GM12878 (cell line): ENCODE measurements around the gene FFAR1.

Experiments
- EP300 ChIP-seq, 2 experiments: fragments of 150-350 bp in 1 of 2; IDR thresholded peaks; 2 replicates each; pipeline ENCODE4 v1.6.1; 2011 to 2012; ENCODE audit warnings: low read depth in 2 of 2, low read length in 2 of 2, borderline replicate concordance in 1 of 2, improper control_type of control experiment in 1 of 2, inconsistent platforms in 1 of 2; ENCODE audit not compliant: control insufficient read depth in 1 of 2
- MEF2A ChIP-seq: IDR thresholded peaks from 2 replicates; pipeline ENCODE4 v1.6.1; 2011; ENCODE audit warnings: low read depth, mild to moderate bottlenecking, low read length, moderate library complexity; ENCODE audit not compliant: insufficient read depth
- SP1 ChIP-seq: IDR thresholded peaks from one replicate; pipeline ENCODE4 v1.6.1; 2011; ENCODE audit warnings: low read depth, low read length
- TAF1 ChIP-seq: IDR thresholded peaks from 2 replicates; pipeline ENCODE4 v1.6.1; 2011; ENCODE audit warnings: mild to moderate bottlenecking, low read depth, low read length, borderline replicate concordance
- TCF12 ChIP-seq: IDR thresholded peaks from 2 replicates; pipeline ENCODE4 v1.6.1; 2011; ENCODE audit warnings: low read depth, mild to moderate bottlenecking, low read length
- TF ChIP-seq, protein P1 (sequence below), 3 experiments: IDR thresholded peaks in 2 of 3; conservative IDR thresholded peaks in 1 of 3; 2 replicates each; pipeline ENCODE4 v1.5.1; 2011; ENCODE audit warnings: low read depth in 3 of 3, low read length in 3 of 3, mild to moderate bottlenecking in 3 of 3, control low read depth in 2 of 3, moderate library complexity in 2 of 3, inconsistent platforms in 1 of 3, mixed read lengths in 1 of 3; ENCODE audit not compliant: control insufficient read depth in 2 of 3, insufficient read depth in 1 of 3; ENCODE audit errors: extremely low read depth in 1 of 3
- TF ChIP-seq, protein P2 (sequence below): IDR thresholded peaks from 2 replicates; pipeline ENCODE4 v1.6.1; 2012; ENCODE audit warnings: low read length, inconsistent platforms
- TF ChIP-seq, protein P3 (sequence below): fragments of 450-650 bp; IDR thresholded peaks from 2 replicates; pipeline ENCODE4 v1.6.1; 2017; ENCODE audit warnings: low read depth, mild to moderate bottlenecking, moderate library complexity

DNA sequence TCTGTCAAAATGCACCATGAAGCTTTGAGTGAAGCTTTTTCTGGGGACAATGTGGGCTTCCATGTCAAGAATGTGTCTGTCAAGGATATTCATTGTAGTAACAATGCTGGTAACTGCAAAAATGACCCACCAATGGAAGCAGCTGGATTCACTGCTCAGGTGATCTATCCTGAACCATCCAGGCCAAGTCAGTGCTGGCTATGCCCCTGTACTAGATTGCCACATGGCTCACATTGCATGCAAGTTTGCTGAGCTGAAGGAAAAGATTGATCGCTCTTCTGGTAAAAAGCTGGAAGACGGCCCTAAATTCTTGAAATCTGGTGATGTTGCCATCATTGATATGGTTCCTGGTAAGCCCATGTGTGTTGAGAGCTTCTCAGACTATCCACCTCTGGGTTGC, 35.8 kb downstream of the FFAR1 start:
- TF ChIP-seq EP300 (IDR thresholded peaks at IDR 0.05; ENCODE audit: borderline replicate concordance in 1 of 2, control insufficient read depth in 1 of 2, low read depth in 2 of 2, low read length in 2 of 2) = no peak
- TF ChIP-seq, protein P1, sequence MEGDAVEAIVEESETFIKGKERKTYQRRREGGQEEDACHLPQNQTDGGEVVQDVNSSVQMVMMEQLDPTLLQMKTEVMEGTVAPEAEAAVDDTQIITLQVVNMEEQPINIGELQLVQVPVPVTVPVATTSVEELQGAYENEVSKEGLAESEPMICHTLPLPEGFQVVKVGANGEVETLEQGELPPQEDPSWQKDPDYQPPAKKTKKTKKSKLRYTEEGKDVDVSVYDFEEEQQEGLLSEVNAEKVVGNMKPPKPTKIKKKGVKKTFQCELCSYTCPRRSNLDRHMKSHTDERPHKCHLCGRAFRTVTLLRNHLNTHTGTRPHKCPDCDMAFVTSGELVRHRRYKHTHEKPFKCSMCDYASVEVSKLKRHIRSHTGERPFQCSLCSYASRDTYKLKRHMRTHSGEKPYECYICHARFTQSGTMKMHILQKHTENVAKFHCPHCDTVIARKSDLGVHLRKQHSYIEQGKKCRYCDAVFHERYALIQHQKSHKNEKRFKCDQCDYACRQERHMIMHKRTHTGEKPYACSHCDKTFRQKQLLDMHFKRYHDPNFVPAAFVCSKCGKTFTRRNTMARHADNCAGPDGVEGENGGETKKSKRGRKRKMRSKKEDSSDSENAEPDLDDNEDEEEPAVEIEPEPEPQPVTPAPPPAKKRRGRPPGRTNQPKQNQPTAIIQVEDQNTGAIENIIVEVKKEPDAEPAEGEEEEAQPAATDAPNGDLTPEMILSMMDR (IDR thresholded peaks at IDR 0.05 in 2 of 3, conservative IDR thresholded peaks at IDR 0.05 in 1 of 3; ENCODE audit: control insufficient read depth in 2 of 3, extremely low read depth in 1 of 3, insufficient read depth in 1 of 3, low read depth in 3 of 3, low read length in 3 of 3) = no peak
- TF ChIP-seq, protein P2, sequence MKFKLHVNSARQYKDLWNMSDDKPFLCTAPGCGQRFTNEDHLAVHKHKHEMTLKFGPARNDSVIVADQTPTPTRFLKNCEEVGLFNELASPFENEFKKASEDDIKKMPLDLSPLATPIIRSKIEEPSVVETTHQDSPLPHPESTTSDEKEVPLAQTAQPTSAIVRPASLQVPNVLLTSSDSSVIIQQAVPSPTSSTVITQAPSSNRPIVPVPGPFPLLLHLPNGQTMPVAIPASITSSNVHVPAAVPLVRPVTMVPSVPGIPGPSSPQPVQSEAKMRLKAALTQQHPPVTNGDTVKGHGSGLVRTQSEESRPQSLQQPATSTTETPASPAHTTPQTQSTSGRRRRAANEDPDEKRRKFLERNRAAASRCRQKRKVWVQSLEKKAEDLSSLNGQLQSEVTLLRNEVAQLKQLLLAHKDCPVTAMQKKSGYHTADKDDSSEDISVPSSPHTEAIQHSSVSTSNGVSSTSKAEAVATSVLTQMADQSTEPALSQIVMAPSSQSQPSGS = no peak
- no peak for TF ChIP-seq SP1
- no peak for TF ChIP-seq TCF12
- TF ChIP-seq, protein P3, sequence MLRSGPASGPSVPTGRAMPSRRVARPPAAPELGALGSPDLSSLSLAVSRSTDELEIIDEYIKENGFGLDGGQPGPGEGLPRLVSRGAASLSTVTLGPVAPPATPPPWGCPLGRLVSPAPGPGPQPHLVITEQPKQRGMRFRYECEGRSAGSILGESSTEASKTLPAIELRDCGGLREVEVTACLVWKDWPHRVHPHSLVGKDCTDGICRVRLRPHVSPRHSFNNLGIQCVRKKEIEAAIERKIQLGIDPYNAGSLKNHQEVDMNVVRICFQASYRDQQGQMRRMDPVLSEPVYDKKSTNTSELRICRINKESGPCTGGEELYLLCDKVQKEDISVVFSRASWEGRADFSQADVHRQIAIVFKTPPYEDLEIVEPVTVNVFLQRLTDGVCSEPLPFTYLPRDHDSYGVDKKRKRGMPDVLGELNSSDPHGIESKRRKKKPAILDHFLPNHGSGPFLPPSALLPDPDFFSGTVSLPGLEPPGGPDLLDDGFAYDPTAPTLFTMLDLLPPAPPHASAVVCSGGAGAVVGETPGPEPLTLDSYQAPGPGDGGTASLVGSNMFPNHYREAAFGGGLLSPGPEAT = no peak
- no peak for TF ChIP-seq TAF1
- TF ChIP-seq MEF2A = no peak
